ENCODE data around the gene HES4.
"Not testable (repeated sequence)": the region's sequence is repeated elsewhere in the genome, so short reads cannot be mapped to it uniquely, and the experiment has no call there.

Gene HES4

DNA sequence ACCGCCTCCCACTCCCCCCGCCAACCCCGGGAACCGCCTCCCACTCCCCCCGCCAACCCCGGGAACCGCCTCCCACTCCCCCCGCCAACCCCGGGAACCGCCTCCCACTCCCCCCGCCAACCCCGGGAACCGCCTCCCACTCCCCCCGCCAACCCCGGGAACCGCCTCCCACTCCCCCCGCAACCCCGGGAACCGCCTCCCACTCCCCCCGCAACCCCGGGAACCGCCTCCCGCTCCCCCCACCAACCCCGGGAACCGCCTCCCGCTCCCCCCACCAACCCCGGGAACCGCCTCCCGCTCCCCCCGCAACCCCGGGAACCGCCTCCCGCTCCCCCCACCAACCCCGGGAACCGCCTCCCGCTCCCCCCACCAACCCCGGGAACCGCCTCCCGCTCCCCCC lies 23.1 kb downstream of the HES4 start:
- not testable (repeated sequence) for DNase-seq

DNA sequence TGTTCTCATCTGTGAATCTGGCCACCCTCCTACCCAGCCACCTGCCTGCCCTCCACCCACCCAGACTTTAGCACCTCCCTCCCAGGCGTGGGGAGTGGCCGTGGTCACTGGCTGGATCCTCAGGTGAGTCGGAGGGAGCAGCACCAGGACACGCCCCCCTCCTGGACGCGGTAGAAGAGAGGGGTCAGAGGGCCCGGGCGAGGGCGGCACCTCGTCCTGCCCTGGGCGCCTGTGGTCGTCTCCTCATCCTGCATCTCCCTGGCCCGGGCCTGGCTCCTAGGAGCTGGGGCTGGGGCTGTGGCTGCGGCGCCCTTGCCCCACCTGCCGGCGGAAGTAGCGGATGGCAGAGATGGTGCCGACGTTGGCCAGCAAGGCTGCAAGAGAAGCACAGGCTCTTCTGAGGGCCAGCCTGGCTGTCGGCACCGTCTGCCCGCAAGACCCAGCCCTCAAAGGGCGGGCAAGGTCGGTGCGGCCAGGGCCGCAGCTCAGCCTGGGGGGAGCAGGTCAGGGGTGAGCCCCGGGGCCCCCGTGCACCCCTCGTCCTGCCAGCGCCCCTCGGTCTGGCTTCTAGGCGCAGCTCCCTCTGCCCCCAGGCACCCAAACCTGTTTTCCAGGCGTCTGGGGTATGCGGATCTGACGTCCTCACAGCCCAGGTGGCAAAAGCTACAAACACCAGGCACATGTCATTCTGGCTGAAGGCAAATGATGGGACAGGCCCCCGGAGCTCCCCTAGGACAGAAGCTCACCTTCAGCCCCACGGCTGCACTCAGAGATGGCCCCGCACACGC lies 23.8 kb downstream of the HES4 start:
- no peak for DNase-seq

DNA sequence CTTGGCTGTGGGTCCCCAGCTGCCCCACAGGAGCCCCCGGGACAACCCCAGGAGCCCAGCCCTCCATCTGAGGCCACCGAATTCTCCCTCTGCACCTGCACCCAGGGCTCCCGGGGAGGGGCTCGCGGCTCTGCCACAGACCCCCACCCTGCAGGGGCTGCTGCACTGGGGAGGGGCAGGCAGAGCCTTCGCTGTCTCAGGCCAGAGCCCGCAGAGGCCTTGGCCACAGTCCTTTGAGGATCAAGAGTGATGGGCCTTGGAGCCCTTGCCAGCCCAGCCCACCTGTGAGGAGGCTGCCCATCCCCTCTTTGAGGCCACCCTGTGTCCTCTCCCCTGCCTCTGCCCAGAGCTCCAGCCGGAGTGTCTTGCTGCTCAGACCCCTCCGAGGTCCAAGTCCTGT lies 24.5 kb downstream of the HES4 start:
- no peak for DNase-seq

DNA sequence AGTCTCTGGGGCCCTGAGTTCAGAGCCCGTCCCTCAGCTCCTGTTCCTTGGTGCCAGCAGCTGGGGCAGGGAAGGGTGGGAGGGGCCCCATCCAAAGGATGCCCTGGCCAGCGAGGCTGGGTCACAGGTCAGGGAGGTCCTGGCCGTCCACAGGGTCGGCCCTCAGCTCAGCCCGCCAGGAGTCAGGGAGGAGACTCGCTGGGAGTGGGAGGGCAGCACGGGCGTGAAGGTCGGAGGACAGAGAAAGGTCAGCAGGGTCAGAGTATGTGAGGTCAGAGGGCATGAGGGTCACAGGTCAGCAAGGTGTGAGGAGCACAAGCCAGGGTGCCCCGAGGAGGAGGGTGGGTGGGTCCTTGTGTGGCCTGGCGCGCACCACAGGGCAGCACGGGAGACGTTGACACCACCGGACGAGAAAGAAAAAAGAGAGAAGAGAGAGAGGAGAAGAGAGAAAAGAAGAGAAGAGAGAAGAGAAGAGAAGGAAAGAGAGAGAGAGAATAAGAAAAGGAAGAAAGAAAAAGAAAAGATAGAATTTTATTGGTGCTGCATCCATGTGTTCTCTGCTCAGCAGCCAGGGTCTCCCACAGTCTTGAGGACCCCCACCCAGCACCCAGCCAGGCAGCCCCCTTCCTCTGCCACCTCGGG lies 25.1 kb downstream of the HES4 start:
- no peak for DNase-seq

DNA sequence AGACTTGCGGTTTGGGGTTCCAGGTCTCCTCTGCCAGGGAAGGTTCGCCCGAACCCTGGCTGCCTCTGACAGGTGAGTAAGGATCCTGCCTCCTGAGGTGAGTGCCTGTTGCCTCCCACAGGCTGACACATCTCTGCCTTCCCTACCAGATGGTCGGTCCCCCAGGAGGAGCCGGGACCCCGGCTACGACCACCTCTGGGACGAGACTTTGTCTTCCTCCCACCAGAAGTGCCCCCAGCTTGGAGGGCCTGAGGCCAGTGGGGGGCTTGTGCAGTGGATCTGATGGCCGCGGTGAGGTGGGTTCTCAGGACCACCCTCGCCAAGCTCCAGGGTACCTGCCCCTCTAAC lies 25.6 kb downstream of the HES4 start:
- no peak for DNase-seq

DNA sequence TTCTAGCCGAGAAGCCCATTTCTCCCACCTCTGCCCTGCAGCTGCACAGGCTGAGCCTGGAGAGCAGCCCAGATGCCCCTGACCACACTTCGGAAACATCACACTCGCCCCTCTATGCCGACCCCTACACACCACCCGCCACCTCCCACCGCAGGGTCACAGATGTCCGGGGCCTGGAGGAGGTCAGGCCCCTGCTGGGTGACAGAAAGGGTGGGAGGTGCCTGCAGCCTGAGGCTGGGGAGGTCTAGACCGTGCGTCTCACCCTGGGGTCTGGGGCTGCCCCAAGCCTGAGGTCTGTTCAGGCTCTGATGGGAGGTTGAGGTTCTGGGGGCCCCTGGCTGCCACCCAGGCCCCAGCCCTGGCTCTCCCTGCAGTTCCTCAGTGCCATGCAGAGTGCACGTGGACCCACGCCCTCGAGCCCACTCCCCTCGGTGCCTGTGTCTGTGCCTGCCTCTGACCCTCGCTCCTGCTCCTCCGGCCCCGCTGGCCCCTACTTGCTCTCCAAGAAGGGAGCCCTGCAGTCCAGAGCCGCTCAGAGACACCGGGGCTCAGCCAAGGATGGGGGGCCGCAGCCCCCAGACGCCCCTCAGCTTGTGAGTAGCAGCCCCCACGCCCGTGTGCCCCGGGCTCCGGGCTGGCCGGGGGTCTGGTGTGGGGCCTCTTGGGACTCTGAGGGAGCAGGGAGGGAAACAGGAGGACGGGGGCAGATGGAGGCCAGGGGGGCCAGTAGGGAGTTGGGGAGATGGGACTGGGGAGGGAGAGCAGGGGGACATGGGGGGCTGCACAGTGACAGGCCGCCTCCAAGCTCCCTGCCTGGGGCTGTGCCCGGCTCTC lies 26.2 kb downstream of the HES4 start:
- DNase-seq: no peak

DNA sequence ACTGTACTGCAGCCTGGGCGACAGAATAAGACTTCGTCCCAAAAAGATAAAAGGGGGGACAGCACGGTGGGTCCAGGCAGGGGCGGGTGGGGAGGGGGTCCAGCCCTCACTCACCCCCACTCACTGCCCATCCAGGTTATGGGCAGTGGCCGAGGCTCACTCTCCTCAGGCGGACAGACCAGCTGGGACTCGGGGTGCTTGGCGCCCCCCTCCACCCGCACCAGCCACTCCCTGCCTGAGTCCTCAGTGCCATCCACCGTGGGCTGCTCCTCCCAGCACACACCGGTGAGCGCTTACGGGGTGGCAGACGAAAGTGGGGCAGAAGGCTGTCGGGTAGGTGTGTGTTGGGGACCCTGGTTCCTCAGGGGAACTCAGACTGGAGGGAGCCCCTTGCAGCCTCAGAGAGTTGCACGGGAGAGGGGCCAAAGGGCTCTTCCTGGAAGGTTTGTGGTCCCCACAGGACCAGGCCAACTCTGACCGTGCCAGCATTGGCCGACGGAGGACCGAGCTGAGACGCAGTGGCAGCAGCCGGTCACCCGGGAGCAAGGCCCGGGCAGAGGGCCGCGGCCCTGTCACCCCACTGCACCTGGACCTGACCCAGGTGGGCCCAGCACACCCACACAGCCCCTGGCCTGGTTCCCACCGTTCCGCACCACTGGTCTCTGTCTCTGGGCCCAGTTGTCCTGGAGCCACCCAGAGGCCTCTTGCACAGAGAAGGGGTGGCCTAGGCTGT lies 27.0 kb downstream of the HES4 start:
- no peak for DNase-seq

DNA sequence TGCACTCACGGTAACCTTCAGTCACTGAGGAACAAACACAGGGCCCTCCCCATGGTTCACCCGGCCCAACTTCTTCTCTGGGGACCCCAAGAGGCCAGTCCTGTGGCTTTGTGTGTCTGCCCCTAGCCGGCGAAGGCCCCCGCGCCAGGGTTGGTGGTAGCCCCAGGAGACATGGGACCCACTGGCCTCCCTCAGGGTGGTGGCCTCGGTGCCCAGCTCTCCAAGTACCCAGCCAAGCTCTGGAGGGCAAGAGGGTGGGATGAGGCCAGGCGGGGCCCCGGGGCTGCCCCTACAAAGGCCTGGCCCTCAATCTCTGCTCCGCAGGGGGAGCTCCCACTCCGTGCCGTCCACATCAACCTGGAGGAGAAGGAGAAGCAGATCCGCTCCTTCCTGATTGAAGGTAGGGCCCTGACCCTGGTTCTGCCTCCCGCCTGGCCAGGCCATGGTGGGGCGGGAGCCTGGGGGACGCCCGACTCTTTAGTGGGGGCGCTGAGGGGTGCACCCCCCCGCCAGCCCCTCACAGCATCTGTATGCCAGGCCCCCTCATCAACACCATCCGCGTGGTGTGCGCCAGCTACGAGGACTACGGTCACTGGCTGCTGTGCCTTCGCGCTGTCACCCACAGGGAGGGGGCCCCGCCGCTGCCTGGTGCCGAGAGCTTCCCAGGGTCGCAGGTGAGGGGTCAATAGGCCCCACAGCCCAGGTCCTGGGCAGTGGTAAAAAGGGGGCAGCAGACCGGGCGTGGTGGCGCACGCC lies 28.0 kb downstream of the HES4 start:
- no peak for DNase-seq

DNA sequence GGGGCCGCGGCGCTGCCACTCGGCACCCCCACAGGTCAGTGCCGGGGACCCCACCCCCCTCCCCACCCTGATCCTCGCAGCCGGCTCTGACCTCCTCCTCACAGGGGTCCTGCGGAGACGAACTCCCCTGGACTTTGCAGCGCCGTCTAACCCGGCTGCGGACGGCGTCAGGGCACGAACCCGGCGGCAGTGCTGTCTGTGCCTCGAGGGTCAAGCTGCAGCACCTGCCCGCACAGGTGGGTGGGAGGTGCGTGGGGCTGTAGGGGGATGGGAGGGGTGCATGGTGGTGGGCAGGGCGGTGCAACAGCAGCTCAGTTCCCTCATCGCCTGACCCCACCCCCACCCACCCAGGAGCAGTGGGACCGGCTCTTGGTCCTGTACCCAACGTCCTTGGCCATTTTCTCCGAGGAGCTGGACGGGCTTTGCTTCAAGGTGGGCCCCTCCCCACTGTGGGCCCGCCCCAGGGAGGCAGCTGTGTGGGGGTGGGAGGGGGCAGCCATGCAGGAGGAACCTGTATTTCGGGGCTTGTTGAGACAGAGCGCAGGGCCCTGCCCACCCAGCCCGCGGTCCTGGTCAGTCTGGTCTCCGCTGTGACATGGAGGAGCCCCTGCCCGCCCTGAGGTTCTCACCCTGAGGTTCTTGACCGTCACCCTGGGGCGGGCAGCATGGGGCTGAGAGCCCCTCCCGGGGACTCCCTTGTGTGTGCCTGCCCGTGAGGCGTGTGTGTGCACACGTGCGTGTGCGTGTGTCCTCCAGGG lies 28.7 kb downstream of the HES4 start:
- DNase-seq: no peak

DNA sequence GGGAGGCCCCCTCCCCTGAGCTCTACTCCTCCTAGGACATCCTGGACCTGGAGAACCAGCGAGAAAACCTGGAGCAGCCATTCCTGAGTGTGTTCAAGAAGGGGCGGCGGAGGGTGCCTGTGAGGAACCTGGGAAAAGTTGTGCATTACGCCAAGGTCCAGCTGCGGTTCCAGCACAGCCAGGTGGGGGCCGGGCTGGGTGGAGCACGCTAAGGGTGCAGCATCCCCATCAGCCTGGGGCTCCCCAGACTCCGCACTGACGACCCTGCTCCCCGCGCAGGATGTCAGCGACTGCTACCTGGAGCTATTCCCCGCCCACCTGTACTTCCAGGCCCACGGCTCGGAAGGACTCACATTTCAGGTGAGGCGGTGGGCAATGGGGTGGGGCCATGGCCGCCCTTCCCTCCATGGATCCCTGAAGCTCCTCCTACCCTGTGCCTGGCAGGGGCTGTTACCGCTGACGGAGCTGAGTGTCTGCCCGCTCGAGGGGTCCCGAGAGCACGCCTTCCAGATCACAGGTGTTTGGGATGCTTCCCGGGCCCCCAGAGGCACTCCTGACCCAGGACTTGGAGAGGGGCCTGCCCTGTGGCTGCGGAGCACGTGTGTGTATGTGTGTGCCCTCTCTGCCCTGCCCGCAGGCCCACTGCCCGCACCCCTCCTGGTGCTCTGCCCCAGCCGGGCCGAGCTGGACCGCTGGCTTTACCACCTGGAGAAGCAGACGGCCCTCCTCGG lies 29.5 kb downstream of the HES4 start:
- DNase-seq: no peak

DNA sequence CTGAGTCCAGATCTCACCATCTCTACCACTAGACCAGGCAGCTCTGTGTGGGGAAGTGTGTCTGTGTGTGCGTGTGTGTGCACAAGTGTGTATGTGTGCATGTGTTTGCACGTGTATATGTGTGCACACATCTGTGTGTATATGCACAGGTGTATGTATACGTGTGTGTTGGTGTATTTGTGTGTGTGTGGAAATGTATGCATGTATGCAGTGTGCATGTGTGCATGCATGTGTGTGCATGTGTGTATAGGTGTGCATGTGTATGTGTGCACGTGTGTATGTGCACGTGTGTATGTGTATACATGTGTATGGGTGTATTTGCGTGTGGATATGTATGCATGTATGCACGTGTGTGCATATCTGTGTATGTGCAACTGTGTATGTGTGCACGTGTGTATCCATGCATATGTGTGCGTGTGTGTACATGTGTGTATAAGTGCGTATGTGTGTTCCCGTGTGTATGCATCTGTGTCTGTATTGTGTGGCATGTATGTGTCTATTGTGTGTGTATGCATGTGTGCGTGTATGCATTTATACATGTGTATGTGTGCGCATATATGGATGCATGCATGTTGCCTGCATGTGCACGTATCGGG lies 30.5 kb downstream of the HES4 start:
- no peak for DNase-seq

DNA sequence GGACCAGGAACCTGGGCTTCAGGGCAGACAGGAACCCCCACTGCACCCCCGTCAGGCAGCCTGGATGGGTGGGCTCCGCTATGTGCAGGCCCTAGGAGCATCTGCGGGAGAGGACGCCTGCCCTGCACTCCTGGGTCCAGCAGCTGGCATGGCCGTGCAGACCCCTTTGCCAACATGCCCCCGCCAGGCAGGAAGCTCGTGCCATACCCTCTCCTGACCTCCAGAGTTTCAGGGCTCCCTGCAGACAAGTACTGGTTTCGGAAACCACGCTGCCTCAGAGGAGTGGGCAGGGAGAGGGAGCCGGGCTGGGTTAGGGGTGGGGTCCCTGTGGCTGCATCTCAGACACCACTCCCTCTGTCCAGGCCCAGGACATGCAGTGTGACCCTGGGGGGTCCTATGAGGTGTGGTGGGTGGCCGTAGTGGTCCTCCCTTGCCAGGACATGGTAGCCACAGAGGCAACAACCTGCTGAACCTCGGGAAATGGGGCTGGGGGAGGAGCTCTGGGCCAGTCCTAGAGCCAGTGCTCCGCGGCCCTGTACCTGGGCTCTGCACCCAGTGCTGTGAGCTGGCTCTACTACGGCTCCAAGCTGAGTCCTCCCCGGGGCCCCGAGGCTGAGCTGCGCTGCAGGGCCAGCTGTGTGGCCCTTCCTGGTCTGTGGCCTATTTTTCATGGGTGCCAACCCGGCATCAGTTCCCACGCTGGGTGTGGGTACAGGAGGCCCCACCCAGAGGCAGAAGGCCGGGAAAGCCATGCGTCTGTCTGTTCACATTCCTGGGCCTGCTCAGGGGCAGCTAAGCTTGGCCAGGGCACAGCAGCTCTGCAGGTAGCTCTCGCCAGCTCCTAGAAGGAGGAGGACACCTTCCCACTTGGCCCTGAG lies 32.2 kb downstream of the HES4 start:
- DNase-seq: no peak

DNA sequence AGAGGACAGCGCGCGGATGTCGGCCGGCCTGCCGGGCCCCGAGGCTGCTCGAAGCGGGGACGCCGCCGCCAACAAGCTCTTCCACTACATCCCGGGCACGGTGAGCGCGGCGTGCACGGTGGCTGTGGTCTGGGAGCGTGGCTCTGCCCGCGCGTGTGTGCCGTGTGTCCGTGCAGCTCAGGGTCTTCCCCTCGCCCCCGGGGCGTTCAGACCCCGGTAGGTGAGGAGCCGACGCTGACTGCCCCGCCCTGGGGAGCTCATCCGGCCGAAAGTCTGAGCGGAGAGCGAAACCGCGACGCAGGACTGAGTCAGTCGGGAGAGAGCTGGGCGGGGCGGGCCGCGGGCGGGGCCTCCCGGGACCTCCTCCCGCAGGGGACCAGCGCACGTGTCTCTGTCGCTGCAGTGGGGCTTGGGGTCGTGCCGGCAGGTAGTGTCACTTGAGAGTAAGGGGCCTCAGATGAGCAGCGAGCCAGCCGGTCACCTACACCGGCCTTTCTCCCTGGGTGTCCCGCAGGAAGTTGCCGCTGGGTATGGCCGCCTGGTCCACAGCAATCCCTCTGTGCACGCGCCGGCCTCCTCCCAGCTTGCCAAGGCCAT lies 33.1 kb downstream of the HES4 start:
- no peak for DNase-seq

DNA sequence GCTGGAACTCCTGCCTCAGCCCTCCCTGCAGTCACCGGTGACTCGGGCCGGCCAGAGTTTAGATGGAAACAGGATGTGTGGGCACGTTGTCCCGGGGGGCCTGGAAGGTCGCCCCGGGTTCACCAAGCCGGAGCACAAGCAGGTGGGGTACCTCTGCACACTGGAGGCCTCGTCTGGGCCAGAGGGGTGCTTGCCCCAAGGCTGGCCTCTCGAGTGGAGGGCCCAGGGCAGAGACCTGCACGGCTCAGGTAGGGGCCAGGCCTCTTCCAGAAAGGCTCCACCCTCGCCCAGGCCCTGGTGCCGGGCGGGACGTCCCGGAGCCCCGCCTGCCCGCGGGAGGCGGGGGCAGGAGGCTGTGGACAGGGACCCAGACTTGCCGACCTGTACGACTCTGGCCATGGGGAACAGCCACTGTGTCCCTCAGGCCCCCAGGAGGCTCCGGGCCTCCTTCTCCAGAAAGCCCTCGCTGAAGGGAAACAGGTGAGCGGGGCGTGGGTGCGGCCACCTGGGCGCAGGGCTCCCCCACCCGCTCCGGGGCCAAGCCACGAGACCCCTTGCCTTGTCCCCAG lies 33.7 kb downstream of the HES4 start, which contains the start of gene PLEKHN1:
PLEKHN1 (plus strand) TSS at position 348 of the 569 bp plus-strand sequence; CDS start at position 398, 50 bp downstream.
- no peak for DNase-seq

DNA sequence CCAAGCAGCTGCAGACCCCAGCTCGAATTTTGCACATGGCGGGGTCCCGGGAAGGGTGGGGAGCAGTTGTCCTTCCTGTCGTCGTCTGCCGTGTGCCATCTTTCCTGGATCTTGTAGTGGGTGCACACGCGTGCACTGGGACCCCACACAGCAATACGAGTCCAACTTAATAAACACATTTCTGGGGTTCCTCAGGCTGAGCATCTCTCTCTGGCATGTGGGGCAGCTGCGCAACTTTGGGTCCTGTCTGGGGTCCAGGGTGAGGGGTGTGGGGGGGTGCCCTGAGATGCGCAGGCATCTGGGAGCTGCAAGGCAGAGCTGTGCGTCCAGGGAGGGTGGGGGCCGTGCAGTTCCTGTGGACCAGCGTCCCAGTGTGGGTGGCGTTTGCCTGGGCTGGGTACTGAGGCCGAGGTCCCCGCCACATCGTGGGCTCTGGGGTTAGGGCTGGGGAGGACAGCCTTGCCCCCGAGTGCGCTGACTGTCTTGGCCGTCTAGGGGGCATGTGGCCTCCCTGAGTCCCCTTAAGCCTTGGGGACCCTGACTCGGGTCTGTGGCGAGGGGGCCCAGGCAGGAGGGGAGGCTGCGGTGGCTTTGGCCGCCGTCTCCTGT lies 34.3 kb downstream of the HES4 start:
- no peak for DNase-seq

DNA sequence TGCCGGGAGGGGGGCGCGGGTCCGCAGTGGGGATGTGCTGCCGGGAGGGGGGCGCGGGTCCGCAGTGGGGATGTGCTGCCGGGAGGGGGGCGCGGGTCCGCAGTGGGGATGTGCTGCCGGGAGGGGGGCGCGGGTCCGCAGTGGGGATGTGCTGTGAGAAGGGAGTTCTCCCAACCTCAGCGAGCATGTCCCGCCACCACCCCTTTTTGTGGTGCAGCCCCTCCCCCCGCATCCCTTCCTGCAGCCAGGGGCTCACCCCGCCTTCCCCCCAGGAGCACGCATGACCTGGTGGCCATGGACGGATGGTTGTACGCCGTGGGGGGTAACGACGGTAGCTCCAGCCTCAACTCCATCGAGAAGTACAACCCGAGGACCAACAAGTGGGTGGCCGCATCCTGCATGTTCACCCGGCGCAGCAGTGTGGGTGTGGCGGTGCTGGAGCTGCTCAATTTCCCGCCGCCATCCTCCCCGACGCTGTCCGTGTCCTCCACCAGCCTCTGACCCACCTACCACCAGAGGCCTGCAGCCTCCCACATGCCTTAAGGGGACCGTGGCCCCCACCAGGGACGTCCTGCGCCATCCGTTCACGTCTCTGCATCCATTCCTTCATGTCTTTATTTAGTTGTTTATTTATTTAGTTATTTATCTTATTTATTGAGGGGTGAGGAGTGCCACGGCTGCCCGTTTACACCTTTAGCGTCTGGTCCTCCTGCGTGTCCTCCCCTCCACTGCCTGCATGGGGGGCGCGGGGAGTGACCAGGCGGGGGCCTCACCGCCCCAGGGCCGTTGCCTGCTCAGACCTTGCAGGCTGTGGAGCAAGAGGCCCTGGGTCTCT lies 35.0 kb downstream of the HES4 start:
- DNase-seq: no peak

Measured in NCI-H2107 (cell line).